ENCODE measurements around the gene ERC2.

DNA sequence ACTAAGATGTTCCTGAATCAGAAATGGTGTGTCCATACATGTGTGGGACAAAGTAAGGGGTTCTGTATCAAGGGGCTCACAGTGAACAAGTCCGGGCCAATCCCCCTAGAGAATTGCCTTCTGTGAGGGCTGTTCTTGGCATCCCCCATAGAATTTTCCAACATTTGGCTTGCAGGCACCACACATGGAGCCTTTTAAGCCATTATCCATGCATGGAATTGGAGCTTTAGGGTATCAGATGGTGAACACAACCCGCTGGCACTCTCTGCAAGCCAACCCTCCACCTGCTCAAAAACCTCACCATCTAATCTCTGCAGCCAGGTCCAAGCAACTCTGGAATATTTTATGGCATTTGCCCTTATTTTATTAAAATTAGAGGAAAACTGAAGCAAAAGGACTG lies 278.7 kb downstream of the ERC2 start:
- TF ChIP-seq, protein P1, sequence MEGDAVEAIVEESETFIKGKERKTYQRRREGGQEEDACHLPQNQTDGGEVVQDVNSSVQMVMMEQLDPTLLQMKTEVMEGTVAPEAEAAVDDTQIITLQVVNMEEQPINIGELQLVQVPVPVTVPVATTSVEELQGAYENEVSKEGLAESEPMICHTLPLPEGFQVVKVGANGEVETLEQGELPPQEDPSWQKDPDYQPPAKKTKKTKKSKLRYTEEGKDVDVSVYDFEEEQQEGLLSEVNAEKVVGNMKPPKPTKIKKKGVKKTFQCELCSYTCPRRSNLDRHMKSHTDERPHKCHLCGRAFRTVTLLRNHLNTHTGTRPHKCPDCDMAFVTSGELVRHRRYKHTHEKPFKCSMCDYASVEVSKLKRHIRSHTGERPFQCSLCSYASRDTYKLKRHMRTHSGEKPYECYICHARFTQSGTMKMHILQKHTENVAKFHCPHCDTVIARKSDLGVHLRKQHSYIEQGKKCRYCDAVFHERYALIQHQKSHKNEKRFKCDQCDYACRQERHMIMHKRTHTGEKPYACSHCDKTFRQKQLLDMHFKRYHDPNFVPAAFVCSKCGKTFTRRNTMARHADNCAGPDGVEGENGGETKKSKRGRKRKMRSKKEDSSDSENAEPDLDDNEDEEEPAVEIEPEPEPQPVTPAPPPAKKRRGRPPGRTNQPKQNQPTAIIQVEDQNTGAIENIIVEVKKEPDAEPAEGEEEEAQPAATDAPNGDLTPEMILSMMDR (IDR thresholded peaks at IDR 0.05; ENCODE audit: low read depth, low read length) = no peak
- TF ChIP-seq POLR2A (IDR thresholded peaks at IDR 0.05; ENCODE audit: extremely low read depth, insufficient read length) = no peak
- no peak for TF ChIP-seq MYC (IDR thresholded peaks at IDR 0.05; ENCODE audit: low read depth, low read length)

All from NB4 (cell line).